Cardiac muscle cell (in vitro differentiated cells and primary cell): Measurements from ENCODE around the gene PTAR1. TPM values are rescaled to one million over a fixed set of nuclear protein-coding genes. Genes with fewer than 3 reads are reported as not detected.

Source experiments
- DNase-seq, 2 donors: peaks; one replicate each; pipeline versions ENCODE4 v3.0.0 to v3.0.0-alpha.2; 2010 to 2017; ENCODE audit warnings: low read depth in 1 of 2, low spot score in 1 of 2
- H3K27ac ChIP-seq: fragments of 200-600 bp; sonication (generic); 2 replicates; pipeline ENCODE4 v1.5.1; 2016
- H3K27me3 ChIP-seq: fragments of 200-600 bp; sonication (generic); 2 replicates; pipeline ENCODE4 v1.6.0; 2016; ENCODE audit warnings: control low read depth
- H3K36me3 ChIP-seq: fragments of 200-600 bp; sonication (generic); 2 replicates; pipeline ENCODE4 v1.5.1; 2016; ENCODE audit warnings: control low read depth
- H3K4me1 ChIP-seq: fragments of 200-600 bp; sonication (generic); 2 replicates; pipeline ENCODE4 v1.8.1; 2017; ENCODE audit warnings: low read depth, mild to moderate bottlenecking, mixed run types
- H3K4me3 ChIP-seq: fragments of 200-600 bp; sonication (generic); 2 replicates; pipeline ENCODE4 v1.5.1; 2016; ENCODE audit warnings: mild to moderate bottlenecking
- H3K9me3 ChIP-seq: fragments of 200-600 bp; sonication (generic); 2 replicates; pipeline ENCODE4 v1.5.1; 2017; ENCODE audit warnings: low read depth, mild to moderate bottlenecking, control low read depth
- CTCF ChIP-seq: IDR thresholded peaks from 2 replicates; pipeline ENCODE4 v1.5.1; 2012; ENCODE audit warnings: low read depth, mild to moderate bottlenecking, low read length
- polyA plus RNA-seq: library from polyadenylated mRNA; unstranded; fragments of >200 nt; fragmentation: Nextera tagmentation; extraction: Ambion mirVana; gene quantifications from 2 replicates; pipeline ENCODE4 v1.2.1, GENCODE V29; 2016
- total RNA-seq: library from RNA; depleted of rRNA; stranded (reverse); fragments of >200 nt; gene quantifications from 2 replicates; pipeline ENCODE4 v1.2.3, GENCODE V29; 2016

PTAR1 gene
- total and polyA plus RNA-seq, 2 experiments from 2014 or later: 7.1 to 54.1 TPM

- TF ChIP-seq CTCF: no peak
- H3K9me3 ChIP-seq: no peaks in the 10 kb centered on the region
- peaks cover 8% of the 10 kb centered on the region for H3K4me1 ChIP-seq
- peak overlapping the region; percentile 25 for H3K27ac ChIP-seq
- no peak for DNase-seq
- no peak overlapping the region for H3K4me3 ChIP-seq
- no peaks in the 10 kb centered on the region for H3K27me3 ChIP-seq
- peaks cover 7% of the 10 kb centered on the region for H3K36me3 ChIP-seq
Measured at GRCh38 chr9:69746859-69747560, 12.8 kb downstream of the PTAR1 start.

GRCh38 chr9:69745716-69746437, 13.9 kb downstream of the PTAR1 start:
- Histone ChIP-seq H3K4me3 (no peak overlapping the region), H3K4me1 (peaks cover 8% of the 10 kb centered on the region), H3K36me3 (peaks cover 7% of the 10 kb centered on the region), H3K27ac (no peak overlapping the region), H3K9me3 (no peaks in the 10 kb centered on the region), H3K27me3 (no peaks in the 10 kb centered on the region)
- DNase-seq: peak in 1 of 2 donors; percentile 42
- TF ChIP-seq CTCF: peak; percentile 37

DNA sequence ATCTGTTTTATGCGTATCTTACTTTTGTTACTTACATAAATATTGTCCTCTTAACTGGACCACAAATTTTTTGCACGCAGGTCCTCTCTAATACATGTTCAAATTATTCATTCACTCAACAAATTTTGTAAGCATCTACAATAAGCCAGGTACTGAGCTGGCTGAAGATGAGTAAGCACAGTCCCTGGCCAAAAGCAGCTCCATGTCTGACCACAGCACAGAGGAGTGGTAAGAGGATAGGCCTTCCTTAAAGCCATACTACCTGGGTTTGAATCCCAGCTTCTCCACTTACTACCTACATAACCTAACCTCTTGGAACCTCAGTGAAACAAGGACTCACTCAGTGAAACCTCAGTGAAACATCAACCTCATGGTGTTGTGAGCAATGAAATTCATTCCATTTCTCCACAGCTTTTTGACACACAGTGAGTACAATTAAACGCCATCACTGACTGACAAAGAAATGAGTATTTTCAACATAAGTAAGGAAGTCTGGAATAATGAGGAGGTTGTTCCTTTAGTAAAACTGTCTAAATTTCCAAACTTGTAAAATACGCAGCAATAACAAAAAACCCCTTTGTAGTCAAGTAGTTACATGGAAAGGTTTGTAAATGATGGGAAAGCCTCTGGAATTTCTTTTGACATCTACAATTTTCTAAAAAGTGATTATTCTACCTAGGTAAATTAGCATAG, 15.0 kb downstream of the PTAR1 start:
- TF ChIP-seq CTCF: no peak
- H3K9me3 ChIP-seq: no peaks in the 10 kb centered on the region
- H3K27ac ChIP-seq: no peak overlapping the region
- H3K4me1 ChIP-seq: peaks cover 8% of the 10 kb centered on the region
- no peaks in the 10 kb centered on the region for H3K27me3 ChIP-seq
- H3K36me3 ChIP-seq: peaks cover under 1% of the 10 kb centered on the region
- no peak for DNase-seq
- H3K4me3 ChIP-seq: no peak overlapping the region

- H3K36me3 ChIP-seq: no peaks in the 10 kb centered on the region
- no peak overlapping the region for H3K27ac ChIP-seq
- TF ChIP-seq CTCF: no peak
- no peak for DNase-seq
- no peak overlapping the region for H3K4me3 ChIP-seq
- no peaks in the 10 kb centered on the region for H3K27me3 ChIP-seq
- H3K9me3 ChIP-seq: no peaks in the 10 kb centered on the region
- H3K4me1 ChIP-seq: peaks cover 8% of the 10 kb centered on the region
Measured at GRCh38 chr9:69743930-69744329, 15.9 kb downstream of the PTAR1 start.

- Histone ChIP-seq H3K27ac (no peak overlapping the region), H3K4me1 (no peaks in the 10 kb centered on the region), H3K9me3 (no peaks in the 10 kb centered on the region), H3K27me3 (no peaks in the 10 kb centered on the region), H3K4me3 (no peak overlapping the region), H3K36me3 (no peaks in the 10 kb centered on the region)
- no peak for DNase-seq
- no peak for TF ChIP-seq CTCF
Measured at GRCh38 chr9:69740872-69741505, 18.8 kb downstream of the PTAR1 start.
